Right lobe of liver (tissue), 4 donors: ENCODE data around the gene ERN1.

Experiments
- POLR2A ChIP-seq: fragments of 450-650 bp; IDR thresholded peaks from one replicate; pipeline ENCODE4 v1.6.1; 2017; ENCODE audit warnings: antibody characterized with exemption, mild to moderate bottlenecking
- TF ChIP-seq, protein P1 (sequence below), 4 donors: fragments of 200-600 bp in 3 of 4; fragments of 450-650 bp in 1 of 4; IDR thresholded peaks; one replicate each; pipeline versions ENCODE4 v1.5.1 to v1.8.0; 2016 to 2022; ENCODE audit warnings: antibody characterized with exemption in 4 of 4, mild to moderate bottlenecking in 2 of 4
- donor health status: DM: no; HTN: no; CAD: no.
- donor health status: DM: no; HTN: no; CAD: no.
- donor health status: DM: no; HTN: yes; CAD: no.

DNA sequence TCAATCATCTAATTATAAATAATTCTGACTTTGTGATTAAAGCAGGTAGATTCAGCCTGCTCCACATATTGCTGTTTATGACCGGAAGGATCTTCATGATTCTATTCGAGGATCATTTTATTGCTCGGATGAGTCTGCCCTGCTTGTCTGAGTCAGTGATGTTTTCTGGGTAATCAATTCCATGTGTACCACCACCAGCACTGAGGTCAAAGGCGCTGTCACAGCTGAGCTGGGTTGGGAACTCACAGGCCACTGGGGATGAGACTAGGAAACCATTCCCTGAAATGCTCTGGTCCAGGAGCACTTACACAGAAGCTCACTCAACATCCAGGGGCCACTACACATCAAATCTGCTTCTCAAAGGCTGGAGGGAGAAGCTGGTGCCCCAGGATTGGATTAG lies 30.4 kb upstream of the ERN1 start:
- TF ChIP-seq, protein P1, sequence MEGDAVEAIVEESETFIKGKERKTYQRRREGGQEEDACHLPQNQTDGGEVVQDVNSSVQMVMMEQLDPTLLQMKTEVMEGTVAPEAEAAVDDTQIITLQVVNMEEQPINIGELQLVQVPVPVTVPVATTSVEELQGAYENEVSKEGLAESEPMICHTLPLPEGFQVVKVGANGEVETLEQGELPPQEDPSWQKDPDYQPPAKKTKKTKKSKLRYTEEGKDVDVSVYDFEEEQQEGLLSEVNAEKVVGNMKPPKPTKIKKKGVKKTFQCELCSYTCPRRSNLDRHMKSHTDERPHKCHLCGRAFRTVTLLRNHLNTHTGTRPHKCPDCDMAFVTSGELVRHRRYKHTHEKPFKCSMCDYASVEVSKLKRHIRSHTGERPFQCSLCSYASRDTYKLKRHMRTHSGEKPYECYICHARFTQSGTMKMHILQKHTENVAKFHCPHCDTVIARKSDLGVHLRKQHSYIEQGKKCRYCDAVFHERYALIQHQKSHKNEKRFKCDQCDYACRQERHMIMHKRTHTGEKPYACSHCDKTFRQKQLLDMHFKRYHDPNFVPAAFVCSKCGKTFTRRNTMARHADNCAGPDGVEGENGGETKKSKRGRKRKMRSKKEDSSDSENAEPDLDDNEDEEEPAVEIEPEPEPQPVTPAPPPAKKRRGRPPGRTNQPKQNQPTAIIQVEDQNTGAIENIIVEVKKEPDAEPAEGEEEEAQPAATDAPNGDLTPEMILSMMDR (IDR thresholded peaks at IDR 0.05) = no peak
- TF ChIP-seq POLR2A = no peak
